ENCODE data around the gene UNC45B.
A peak's percentile ranks its signal among the peaks of the same experiment; 100 is the strongest.
"Not testable (repeated sequence)": the region's sequence is repeated elsewhere in the genome, so short reads cannot be mapped to it uniquely, and the experiment has no call there.

UNC45B gene

GRCh38 chr17:35130392-35130791 lies 17.2 kb upstream of the UNC45B start:
- Mint-ChIP-seq H3K27ac (no peak overlapping the region), H3K4me3 (no peak overlapping the region), H3K4me1 (no peaks in the 10 kb centered on the region), H3K9me3 (no peaks in the 10 kb centered on the region), H3K36me3 (peaks cover 40% of the 10 kb centered on the region), H3K27me3 (no peaks in the 10 kb centered on the region)
- peak; percentile 58 for ATAC-seq

- no peaks in the 10 kb centered on the region for H3K9me3 Mint-ChIP-seq
- no peak for ATAC-seq
- peaks cover 57% of the 10 kb centered on the region for H3K36me3 Mint-ChIP-seq
- H3K27me3 Mint-ChIP-seq: no peaks in the 10 kb centered on the region
- no peak overlapping the region for H3K4me3 Mint-ChIP-seq
- H3K4me1 Mint-ChIP-seq: no peaks in the 10 kb centered on the region
- peak overlapping the region; percentile 23 for H3K27ac Mint-ChIP-seq
These were observed 15.5 kb upstream of the UNC45B start for GRCh38 chr17:35132099-35132498.

- no peaks in the 10 kb centered on the region for H3K27me3 Mint-ChIP-seq
- no peaks in the 10 kb centered on the region for H3K4me1 Mint-ChIP-seq
- H3K27ac Mint-ChIP-seq: peak overlapping the region; percentile 23
- H3K9me3 Mint-ChIP-seq: no peaks in the 10 kb centered on the region
- no peak for ATAC-seq
- no peak overlapping the region for H3K4me3 Mint-ChIP-seq
- peaks cover 54% of the 10 kb centered on the region for H3K36me3 Mint-ChIP-seq
These were observed 14.6 kb upstream of the UNC45B start for GRCh38 chr17:35132816-35133550.

- ATAC-seq: no peak
- H3K4me3 Mint-ChIP-seq: no peak overlapping the region
- H3K4me1 Mint-ChIP-seq: no peaks in the 10 kb centered on the region
- H3K9me3 Mint-ChIP-seq: no peaks in the 10 kb centered on the region
- H3K27me3 Mint-ChIP-seq: no peaks in the 10 kb centered on the region
- H3K27ac Mint-ChIP-seq: no peak overlapping the region
- peaks cover 61% of the 10 kb centered on the region for H3K36me3 Mint-ChIP-seq
These were observed 12.3 kb upstream of the UNC45B start for GRCh38 chr17:35135322-35135721.

- Mint-ChIP-seq H3K4me1 (no peaks in the 10 kb centered on the region), H3K9me3 (no peaks in the 10 kb centered on the region), H3K27ac (no peak overlapping the region), H3K4me3 (no peak overlapping the region), H3K27me3 (no peaks in the 10 kb centered on the region), H3K36me3 (peaks cover 50% of the 10 kb centered on the region)
- ATAC-seq: no peak
These were observed 9.4 kb upstream of the UNC45B start for GRCh38 chr17:35138218-35138617.

GRCh38 chr17:35141681-35142466 lies 5.7 kb upstream of the UNC45B start, which contains the start of gene NLE1:
TSS of gene NLE1 (minus strand) at chr17:35142303. CDS start at chr17:35142275, 28 bp downstream.
- Mint-ChIP-seq H3K9me3 (no peaks in the 10 kb centered on the region), H3K4me3 (peak within 1 kb of the TSS; percentile 83), H3K36me3 (peaks cover 13% of the 10 kb centered on the region), H3K27me3 (no peaks in the 10 kb centered on the region), H3K27ac (peak within 1 kb of the TSS; percentile 75), H3K4me1 (no peaks in the 10 kb centered on the region)
- peak; percentile 96 for ATAC-seq

GRCh38 chr17:35142467-35142796 lies 5.2 kb upstream of the UNC45B start:
- no peak for ATAC-seq
- H3K4me3 Mint-ChIP-seq: peak overlapping the region; percentile 83
- H3K4me1 Mint-ChIP-seq: no peaks in the 10 kb centered on the region
- peak overlapping the region; percentile 75 for H3K27ac Mint-ChIP-seq
- no peaks in the 10 kb centered on the region for H3K9me3 Mint-ChIP-seq
- peaks cover 8% of the 10 kb centered on the region for H3K36me3 Mint-ChIP-seq
- H3K27me3 Mint-ChIP-seq: no peaks in the 10 kb centered on the region

- Mint-ChIP-seq H3K27ac (no peak overlapping the region), H3K36me3 (no peaks in the 10 kb centered on the region), H3K4me1 (no peaks in the 10 kb centered on the region), H3K9me3 (no peaks in the 10 kb centered on the region), H3K27me3 (peaks cover 15% of the 10 kb centered on the region), H3K4me3 (no peak overlapping the region)
- ATAC-seq: no peak
These were observed 2.8 kb upstream of the UNC45B start for GRCh38 chr17:35144840-35145239.

- Mint-ChIP-seq H3K4me1 (no peaks in the 10 kb centered on the region), H3K27me3 (peaks cover 27% of the 10 kb centered on the region), H3K4me3 (no peak overlapping the region), H3K27ac (no peak overlapping the region), H3K9me3 (no peaks in the 10 kb centered on the region), H3K36me3 (no peaks in the 10 kb centered on the region)
- ATAC-seq: no peak
These were observed 1.3 kb upstream of the UNC45B start for GRCh38 chr17:35146214-35146833.

GRCh38 chr17:35148144-35148543 lies 527 bp downstream of the UNC45B start:
- H3K27me3 Mint-ChIP-seq: peaks cover 30% of the 10 kb centered on the region
- no peaks in the 10 kb centered on the region for H3K9me3 Mint-ChIP-seq
- no peaks in the 10 kb centered on the region for H3K4me1 Mint-ChIP-seq
- H3K4me3 Mint-ChIP-seq: no peak overlapping the region
- no peak for ATAC-seq
- no peaks in the 10 kb centered on the region for H3K36me3 Mint-ChIP-seq
- no peak overlapping the region for H3K27ac Mint-ChIP-seq

GRCh38 chr17:35149941-35150340 lies 2.3 kb downstream of the UNC45B start:
- no peak overlapping the region for H3K27ac Mint-ChIP-seq
- H3K9me3 Mint-ChIP-seq: no peaks in the 10 kb centered on the region
- H3K4me3 Mint-ChIP-seq: no peak overlapping the region
- no peaks in the 10 kb centered on the region for H3K36me3 Mint-ChIP-seq
- peaks cover 30% of the 10 kb centered on the region for H3K27me3 Mint-ChIP-seq
- H3K4me1 Mint-ChIP-seq: no peaks in the 10 kb centered on the region
- ATAC-seq: no peak

- not testable (repeated sequence) for ATAC-seq, H3K27ac Mint-ChIP-seq, H3K4me1 Mint-ChIP-seq, H3K4me3 Mint-ChIP-seq, H3K9me3 Mint-ChIP-seq, H3K36me3 Mint-ChIP-seq
- peaks cover 37% of the 10 kb centered on the region for H3K27me3 Mint-ChIP-seq
These were observed 3.5 kb downstream of the UNC45B start for GRCh38 chr17:35151080-35151479.

GRCh38 chr17:35152421-35153140 lies 5.0 kb downstream of the UNC45B start:
- H3K4me1 Mint-ChIP-seq: no peaks in the 10 kb centered on the region
- no peaks in the 10 kb centered on the region for H3K9me3 Mint-ChIP-seq
- H3K27ac Mint-ChIP-seq: no peak overlapping the region
- H3K27me3 Mint-ChIP-seq: peaks cover 40% of the 10 kb centered on the region
- no peaks in the 10 kb centered on the region for H3K36me3 Mint-ChIP-seq
- no peak for ATAC-seq
- no peak overlapping the region for H3K4me3 Mint-ChIP-seq

GRCh38 chr17:35154196-35155165 lies 6.9 kb downstream of the UNC45B start:
- Mint-ChIP-seq H3K36me3 (no peaks in the 10 kb centered on the region), H3K9me3 (no peaks in the 10 kb centered on the region), H3K4me1 (no peaks in the 10 kb centered on the region), H3K27me3 (peaks cover 29% of the 10 kb centered on the region), H3K4me3 (no peak overlapping the region), H3K27ac (no peak overlapping the region)
- ATAC-seq: peak; percentile 27

Data from stimulated activated memory B cell treated with anti-CD40 and anti-IgM and Interleukin-4, amounts not matched to agents 10 μg/mL and 1 μg/mL and 100 μg/mL, for 72 hours (primary cell).